ENCODE data around the gene DLG2. TPM values are rescaled to one million over a fixed set of nuclear protein-coding genes. Genes with fewer than 3 reads are reported as not detected.

Gene DLG2
- total and polyA plus RNA-seq, 2 of the 4 experiments (the other 2 are of a cell fraction), result 0.31 to 0.36 TPM

DNA sequence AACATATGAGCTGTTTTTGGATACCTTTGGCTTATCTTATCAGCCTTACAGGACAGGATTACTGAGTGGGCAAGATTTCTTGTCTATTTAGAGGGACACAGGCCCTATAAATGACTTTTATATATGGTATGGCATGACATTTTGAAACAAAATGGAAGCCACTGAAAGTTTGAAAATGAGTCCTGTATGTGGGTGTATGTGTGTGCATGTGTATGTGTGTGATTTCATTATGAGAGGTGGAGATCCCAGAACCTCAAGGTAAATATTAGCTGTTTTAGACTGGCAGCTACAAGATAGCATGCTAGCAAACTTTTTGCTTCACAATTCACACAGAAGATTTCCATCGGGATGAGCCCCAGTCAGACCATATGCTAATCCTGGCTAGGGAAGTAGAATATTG, 1370.5 kb downstream of the DLG2 start:
- Histone ChIP-seq H3K4ac (ENCODE audit: low read depth, low read length) (no peak overlapping the region), H3K9me1 (ENCODE audit: insufficient read depth, low read length) (no peaks in the 10 kb centered on the region), H3K56ac (ENCODE audit: extremely low read depth, insufficient read depth, low read length) (no peak overlapping the region), H3K23ac (ENCODE audit: low read depth, low read length) (no peak overlapping the region), H4K5ac (ENCODE audit: low read depth, low read length) (no peak overlapping the region), H3K9ac (ENCODE audit: low read depth, low read length) (no peak overlapping the region), H3K9me3 (ENCODE audit: control insufficient read depth, insufficient read depth, low read length) (no peaks in the 10 kb centered on the region), H3K36me3 (ENCODE audit: control insufficient read depth, insufficient read depth, low read length) (no peaks in the 10 kb centered on the region), H2AK5ac (ENCODE audit: low read depth, low read length) (no peak overlapping the region), H3K18ac (ENCODE audit: low read depth, low read length) (no peak overlapping the region), H4K8ac (ENCODE audit: low read depth in 2 of 2, low read length in 2 of 2) (no peak overlapping the region), H4K20me1 (ENCODE audit: insufficient read depth, low read length) (no peaks in the 10 kb centered on the region), H3K4me2 (ENCODE audit: low read depth, low read length) (no peak overlapping the region), H2AK9ac (replicated peaks; ENCODE audit: low read depth, low read length, poor library complexity) (no peak overlapping the region), H3K4me3 (ENCODE audit: insufficient read depth, low read depth, low read length) (no peak overlapping the region), H2BK20ac (ENCODE audit: low read depth, low read length) (no peak overlapping the region), H3K27ac (ENCODE audit: insufficient read depth, low read length) (no peak overlapping the region), H4K91ac (ENCODE audit: insufficient read depth, low read depth, low read length) (no peak overlapping the region), H3K14ac (replicated peaks; ENCODE audit: low read depth, low read length) (no peak overlapping the region), H3K27me3 (ENCODE audit: control insufficient read depth, insufficient read depth, low read length) (no peaks in the 10 kb centered on the region), H3K79me1 (ENCODE audit: low read depth in 1 of 2, low read length in 2 of 2) (no peaks in the 10 kb centered on the region), H2BK5ac (ENCODE audit: low read depth, low read length, poor library complexity, severe bottlenecking) (no peak overlapping the region), H2BK120ac (ENCODE audit: low read depth, low read length) (no peak overlapping the region), H3K4me1 (ENCODE audit: control insufficient read depth, insufficient read depth, low read length) (no peaks in the 10 kb centered on the region), H2AFZ (replicated peaks; ENCODE audit: low read length, poor library complexity) (no peak overlapping the region), H2BK15ac (ENCODE audit: low read depth, low read length) (no peak overlapping the region)
- DNase-seq (no peak), ATAC-seq (ENCODE audit: low read depth) (no peak)
- POLR2A ChIA-PET (ENCODE audit: unreplicated experiment), result no interaction called here
- no CpG with 5 or more reads among the region's 1 CpG for WGBS, 2 experiments (ENCODE audit: extremely low coverage in 2 of 2, insufficient read length in 1 of 2)
- dilution Hi-C loops (cut with HindIII; ENCODE audit: low sequenced_read_pairs, unreplicated experiment) (no loop called here), in situ Hi-C loops (cut with MboI; ENCODE audit: low sequenced_read_pairs) (no loop called here), intact Hi-C loops (cut with micrococcal nuclease) (no loop called here)
- CTCF ChIA-PET, result no interaction called here
- BruUV-seq (replicated peaks), result no TSS peak
- TF ChIP-seq, protein P1, sequence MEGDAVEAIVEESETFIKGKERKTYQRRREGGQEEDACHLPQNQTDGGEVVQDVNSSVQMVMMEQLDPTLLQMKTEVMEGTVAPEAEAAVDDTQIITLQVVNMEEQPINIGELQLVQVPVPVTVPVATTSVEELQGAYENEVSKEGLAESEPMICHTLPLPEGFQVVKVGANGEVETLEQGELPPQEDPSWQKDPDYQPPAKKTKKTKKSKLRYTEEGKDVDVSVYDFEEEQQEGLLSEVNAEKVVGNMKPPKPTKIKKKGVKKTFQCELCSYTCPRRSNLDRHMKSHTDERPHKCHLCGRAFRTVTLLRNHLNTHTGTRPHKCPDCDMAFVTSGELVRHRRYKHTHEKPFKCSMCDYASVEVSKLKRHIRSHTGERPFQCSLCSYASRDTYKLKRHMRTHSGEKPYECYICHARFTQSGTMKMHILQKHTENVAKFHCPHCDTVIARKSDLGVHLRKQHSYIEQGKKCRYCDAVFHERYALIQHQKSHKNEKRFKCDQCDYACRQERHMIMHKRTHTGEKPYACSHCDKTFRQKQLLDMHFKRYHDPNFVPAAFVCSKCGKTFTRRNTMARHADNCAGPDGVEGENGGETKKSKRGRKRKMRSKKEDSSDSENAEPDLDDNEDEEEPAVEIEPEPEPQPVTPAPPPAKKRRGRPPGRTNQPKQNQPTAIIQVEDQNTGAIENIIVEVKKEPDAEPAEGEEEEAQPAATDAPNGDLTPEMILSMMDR (conservative IDR thresholded peaks at IDR 0.05; ENCODE audit: low read depth, low read length), result no peak
- TF ChIP-seq MAZ (IDR thresholded peaks at IDR 0.05; ENCODE audit: borderline replicate concordance, low read depth, low read length), result no peak
- no peak for TF ChIP-seq RFX5 (IDR thresholded peaks at IDR 0.05; ENCODE audit: low read depth, low read length)
- no peak for TF ChIP-seq NFE2L2 (IDR thresholded peaks at IDR 0.05; ENCODE audit: low read depth, low read length)
- TF ChIP-seq POLR2A (IDR thresholded peaks at IDR 0.05; ENCODE audit: low read depth, low read length), result no peak
- TF ChIP-seq FOS (IDR thresholded peaks at IDR 0.05; ENCODE audit: low read depth, low read length), result no peak
- no peak for TF ChIP-seq RAD21 (IDR thresholded peaks at IDR 0.05; ENCODE audit: low read length)
- TF ChIP-seq, protein P2, sequence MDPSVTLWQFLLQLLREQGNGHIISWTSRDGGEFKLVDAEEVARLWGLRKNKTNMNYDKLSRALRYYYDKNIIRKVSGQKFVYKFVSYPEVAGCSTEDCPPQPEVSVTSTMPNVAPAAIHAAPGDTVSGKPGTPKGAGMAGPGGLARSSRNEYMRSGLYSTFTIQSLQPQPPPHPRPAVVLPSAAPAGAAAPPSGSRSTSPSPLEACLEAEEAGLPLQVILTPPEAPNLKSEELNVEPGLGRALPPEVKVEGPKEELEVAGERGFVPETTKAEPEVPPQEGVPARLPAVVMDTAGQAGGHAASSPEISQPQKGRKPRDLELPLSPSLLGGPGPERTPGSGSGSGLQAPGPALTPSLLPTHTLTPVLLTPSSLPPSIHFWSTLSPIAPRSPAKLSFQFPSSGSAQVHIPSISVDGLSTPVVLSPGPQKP (IDR thresholded peaks at IDR 0.05; ENCODE audit: borderline replicate concordance, low read depth, low read length), result no peak
- TF ChIP-seq SMC3 (IDR thresholded peaks at IDR 0.05; ENCODE audit: low read depth, low read length), result no peak
- TF ChIP-seq RCOR1 (IDR thresholded peaks at IDR 0.05; ENCODE audit: insufficient replicate concordance, low read length), result no peak
- TF ChIP-seq CEBPB (IDR thresholded peaks at IDR 0.05; ENCODE audit: low read depth, low read length), result no peak
- TF ChIP-seq, protein P3, sequence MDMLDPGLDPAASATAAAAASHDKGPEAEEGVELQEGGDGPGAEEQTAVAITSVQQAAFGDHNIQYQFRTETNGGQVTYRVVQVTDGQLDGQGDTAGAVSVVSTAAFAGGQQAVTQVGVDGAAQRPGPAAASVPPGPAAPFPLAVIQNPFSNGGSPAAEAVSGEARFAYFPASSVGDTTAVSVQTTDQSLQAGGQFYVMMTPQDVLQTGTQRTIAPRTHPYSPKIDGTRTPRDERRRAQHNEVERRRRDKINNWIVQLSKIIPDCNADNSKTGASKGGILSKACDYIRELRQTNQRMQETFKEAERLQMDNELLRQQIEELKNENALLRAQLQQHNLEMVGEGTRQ (IDR thresholded peaks at IDR 0.05; ENCODE audit: low read depth, low read length), result no peak
- no peak for TF ChIP-seq MXI1 (IDR thresholded peaks at IDR 0.05; ENCODE audit: borderline replicate concordance, low read depth, low read length)
- TF ChIP-seq MAFK (IDR thresholded peaks at IDR 0.05; ENCODE audit: low read depth, low read length), result no peak
- TF ChIP-seq BHLHE40 (IDR thresholded peaks at IDR 0.05; ENCODE audit: low read depth, low read length), result no peak
- TF ChIP-seq CHD1 (IDR thresholded peaks at IDR 0.05; ENCODE audit: low read depth, low read length), result no peak

Measured in IMR-90 (cell line).